Osteoblast (primary cell): Measurements from ENCODE around the gene KLK15. TPM values are rescaled to one million over a fixed set of nuclear protein-coding genes. Genes with fewer than 3 reads are reported as not detected.

Experiments used
- DNase-seq: peaks from one replicate; pipeline ENCODE4 v3.0.0; 2011; ENCODE audit warnings: low spot score, mixed read lengths; ENCODE audit not compliant: insufficient read length; ENCODE audit errors: missing footprints
- H2AFZ ChIP-seq: 2 replicates; pipeline ENCODE4 v1.6.0; 2011; ENCODE audit warnings: mild to moderate bottlenecking, low read length
- H3K27ac ChIP-seq: 2 replicates; pipeline ENCODE4 v1.5.1; 2011; ENCODE audit warnings: mild to moderate bottlenecking, low read depth, low read length, moderate library complexity
- H3K27me3 ChIP-seq: 2 replicates; pipeline ENCODE4 v1.6.0; 2012; ENCODE audit warnings: mild to moderate bottlenecking, control low read depth, inconsistent platforms, low read length, moderate library complexity; ENCODE audit not compliant: insufficient read depth
- H3K36me3 ChIP-seq: 2 replicates; pipeline ENCODE4 v1.5.1; 2011; ENCODE audit warnings: mild to moderate bottlenecking, low read length, control low read depth, moderate library complexity; ENCODE audit not compliant: insufficient read depth
- H3K4me1 ChIP-seq: 2 replicates; pipeline ENCODE4 v1.5.1; 2011; ENCODE audit warnings: mild to moderate bottlenecking, low read length, control low read depth, moderate library complexity; ENCODE audit not compliant: insufficient read depth
- H3K4me2 ChIP-seq: 2 replicates; pipeline ENCODE4 v1.6.0; 2011; ENCODE audit warnings: mild to moderate bottlenecking, low read length; ENCODE audit not compliant: insufficient read depth
- H3K4me3 ChIP-seq: fragments of 200-600 bp; sonication (generic); 3 replicates; pipeline ENCODE4 v1.5.1; 2012; ENCODE audit warnings: mild to moderate bottlenecking, low read length, inconsistent platforms; ENCODE audit not compliant: insufficient read depth
- H3K79me2 ChIP-seq: 2 replicates; pipeline ENCODE4 v1.6.0; 2012; ENCODE audit warnings: mild to moderate bottlenecking, low read length, control low read depth, inconsistent platforms; ENCODE audit not compliant: insufficient read depth
- H3K9me3 ChIP-seq: 2 replicates; pipeline ENCODE4 v1.5.1; 2011; ENCODE audit warnings: low read depth, low read length, control low read depth
- H4K20me1 ChIP-seq: 2 replicates; pipeline ENCODE4 v1.6.0; 2012; ENCODE audit warnings: mild to moderate bottlenecking, low read length, control low read depth; ENCODE audit not compliant: insufficient read depth
- total RNA-seq: library from RNA; depleted of rRNA; stranded (reverse); fragments of >200 nt; gene quantifications from 2 replicates; pipeline ENCODE4 v1.2.3, GENCODE V29; 2012
- TF ChIP-seq, protein P1 (sequence below): IDR thresholded peaks from 2 replicates; pipeline ENCODE4 v1.5.1; 2011; ENCODE audit warnings: mild to moderate bottlenecking, low read depth, low read length, moderate library complexity; ENCODE audit errors: extremely low read depth

The KLK15 gene
- total RNA-seq, 1 donor, result not detected

DNA sequence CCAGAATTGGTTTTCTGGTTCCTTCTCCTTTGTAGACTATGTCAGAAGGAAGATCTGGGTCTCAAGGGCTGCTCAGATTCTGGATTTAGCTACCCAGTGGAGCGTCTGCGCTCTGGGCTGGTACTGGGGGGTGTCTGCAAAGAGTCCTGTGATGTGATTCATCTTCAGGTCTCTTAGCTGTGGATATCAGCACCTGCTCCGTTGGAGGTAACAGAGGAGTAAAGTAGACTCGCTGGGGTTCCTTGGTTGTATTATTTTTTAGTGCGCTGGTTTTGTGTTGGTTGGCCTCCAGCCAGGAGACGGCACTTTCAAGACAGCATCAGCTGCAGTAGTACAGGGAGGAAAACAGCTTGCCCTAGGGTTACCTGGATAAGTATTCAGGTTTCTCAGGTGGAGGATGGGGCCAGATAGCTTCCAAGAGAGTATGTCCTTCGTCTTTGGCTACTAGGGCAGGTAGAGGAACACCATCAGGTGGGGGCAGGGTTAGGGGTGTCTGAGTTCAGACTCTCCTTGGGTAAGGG, 10.4 kb upstream of the KLK15 start:
- no peaks in the 10 kb centered on the region for H3K9me3 ChIP-seq
- no peaks in the 10 kb centered on the region for H4K20me1 ChIP-seq
- DNase-seq, result no peak
- H3K4me1 ChIP-seq, result no peaks in the 10 kb centered on the region
- no peaks in the 10 kb centered on the region for H3K36me3 ChIP-seq
- no peaks in the 10 kb centered on the region for H3K27me3 ChIP-seq
- H3K79me2 ChIP-seq, result no peaks in the 10 kb centered on the region
- no peak overlapping the region for H2AFZ ChIP-seq
- H3K4me3 ChIP-seq, result no peak overlapping the region
- TF ChIP-seq, protein P1, sequence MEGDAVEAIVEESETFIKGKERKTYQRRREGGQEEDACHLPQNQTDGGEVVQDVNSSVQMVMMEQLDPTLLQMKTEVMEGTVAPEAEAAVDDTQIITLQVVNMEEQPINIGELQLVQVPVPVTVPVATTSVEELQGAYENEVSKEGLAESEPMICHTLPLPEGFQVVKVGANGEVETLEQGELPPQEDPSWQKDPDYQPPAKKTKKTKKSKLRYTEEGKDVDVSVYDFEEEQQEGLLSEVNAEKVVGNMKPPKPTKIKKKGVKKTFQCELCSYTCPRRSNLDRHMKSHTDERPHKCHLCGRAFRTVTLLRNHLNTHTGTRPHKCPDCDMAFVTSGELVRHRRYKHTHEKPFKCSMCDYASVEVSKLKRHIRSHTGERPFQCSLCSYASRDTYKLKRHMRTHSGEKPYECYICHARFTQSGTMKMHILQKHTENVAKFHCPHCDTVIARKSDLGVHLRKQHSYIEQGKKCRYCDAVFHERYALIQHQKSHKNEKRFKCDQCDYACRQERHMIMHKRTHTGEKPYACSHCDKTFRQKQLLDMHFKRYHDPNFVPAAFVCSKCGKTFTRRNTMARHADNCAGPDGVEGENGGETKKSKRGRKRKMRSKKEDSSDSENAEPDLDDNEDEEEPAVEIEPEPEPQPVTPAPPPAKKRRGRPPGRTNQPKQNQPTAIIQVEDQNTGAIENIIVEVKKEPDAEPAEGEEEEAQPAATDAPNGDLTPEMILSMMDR, result no peak
- no peak overlapping the region for H3K27ac ChIP-seq
- no peak overlapping the region for H3K4me2 ChIP-seq

DNA sequence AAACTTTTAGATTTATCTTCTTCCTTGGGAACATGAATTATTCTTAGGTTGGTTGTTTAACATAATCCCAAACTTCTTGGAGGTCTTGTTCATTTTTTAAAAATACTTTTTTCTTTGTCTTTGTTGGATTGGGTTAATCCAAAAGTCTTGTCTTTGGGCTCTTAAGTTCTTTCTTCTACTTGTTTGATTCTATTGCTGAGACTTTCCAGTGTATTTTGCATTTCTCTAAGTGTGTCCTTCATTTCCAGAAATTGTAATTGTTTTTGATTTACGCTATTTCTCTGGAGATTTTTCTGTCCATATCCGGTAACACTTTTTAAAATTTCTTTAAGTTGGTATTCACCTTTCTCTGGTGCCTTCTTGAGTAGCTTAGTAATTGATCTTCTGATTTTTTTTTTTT, 9.8 kb upstream of the KLK15 start:
- Histone ChIP-seq H4K20me1 (no peaks in the 10 kb centered on the region), H3K27me3 (no peaks in the 10 kb centered on the region), H3K36me3 (no peaks in the 10 kb centered on the region), H3K9me3 (no peaks in the 10 kb centered on the region), H3K4me2 (no peak overlapping the region), H3K4me3 (no peak overlapping the region), H3K27ac (no peak overlapping the region), H3K79me2 (no peaks in the 10 kb centered on the region), H3K4me1 (no peaks in the 10 kb centered on the region), H2AFZ (no peak overlapping the region)
- DNase-seq, result no peak
- TF ChIP-seq, protein P1, result no peak

GRCh38 chr19:50842130-50842529, 8.8 kb upstream of the KLK15 start:
- H3K4me3 ChIP-seq, result no peak overlapping the region
- no peaks in the 10 kb centered on the region for H3K36me3 ChIP-seq
- TF ChIP-seq, protein P1, result no peak
- no peaks in the 10 kb centered on the region for H4K20me1 ChIP-seq
- H3K4me1 ChIP-seq, result no peaks in the 10 kb centered on the region
- H3K27ac ChIP-seq, result no peak overlapping the region
- H3K79me2 ChIP-seq, result no peaks in the 10 kb centered on the region
- H3K4me2 ChIP-seq, result no peak overlapping the region
- no peaks in the 10 kb centered on the region for H3K9me3 ChIP-seq
- no peaks in the 10 kb centered on the region for H3K27me3 ChIP-seq
- H2AFZ ChIP-seq, result no peak overlapping the region
- DNase-seq, result peak; percentile 37

DNA sequence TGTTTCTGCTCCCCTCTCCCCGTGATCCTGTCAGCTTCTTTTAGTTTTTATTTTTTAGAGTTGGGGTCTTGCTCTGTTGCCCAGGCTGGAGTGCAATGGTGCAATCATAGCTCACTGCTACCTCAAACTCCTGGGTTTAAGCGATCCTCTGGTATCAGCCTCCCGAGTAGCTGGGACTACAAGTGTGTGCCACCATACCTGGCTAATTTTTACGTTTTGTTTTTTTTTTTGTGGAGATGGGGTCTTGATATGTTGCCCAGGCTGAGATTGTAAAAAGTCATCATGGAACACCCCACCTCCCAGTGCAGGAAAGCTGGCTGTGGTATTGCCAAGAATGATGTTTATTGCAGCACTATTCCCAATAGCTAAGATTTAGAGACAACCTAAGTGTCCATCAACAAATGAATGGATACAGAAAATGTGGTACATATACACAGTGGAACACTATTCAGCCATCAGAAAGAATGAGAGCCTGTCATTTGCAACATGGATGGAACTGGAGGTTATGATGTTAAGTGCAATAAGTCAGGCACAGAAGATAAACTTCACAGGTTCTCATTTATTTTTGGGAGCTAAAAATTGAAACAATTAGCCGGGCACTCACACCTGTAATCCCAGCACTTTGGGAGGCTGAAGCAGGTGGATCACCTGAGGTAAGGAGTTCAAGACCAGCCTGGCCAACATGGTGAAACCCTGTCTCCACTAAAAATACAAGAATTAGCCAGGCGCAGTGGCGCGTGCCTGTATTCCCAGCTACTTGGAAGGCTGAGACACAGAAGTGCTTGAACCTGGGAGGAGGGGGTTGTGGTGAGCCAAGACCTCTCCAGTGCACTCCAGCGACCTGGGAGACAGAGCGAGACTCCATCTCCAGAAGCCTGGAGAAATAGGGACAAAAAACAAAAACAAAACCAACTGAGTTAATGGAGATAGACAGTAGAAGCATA, 6.6 kb upstream of the KLK15 start:
- no peak overlapping the region for H3K27ac ChIP-seq
- H3K9me3 ChIP-seq, result no peaks in the 10 kb centered on the region
- no peaks in the 10 kb centered on the region for H3K79me2 ChIP-seq
- TF ChIP-seq, protein P1, result no peak
- no peaks in the 10 kb centered on the region for H4K20me1 ChIP-seq
- no peaks in the 10 kb centered on the region for H3K36me3 ChIP-seq
- no peak overlapping the region for H2AFZ ChIP-seq
- no peak overlapping the region for H3K4me2 ChIP-seq
- H3K4me1 ChIP-seq, result peaks cover 5% of the 10 kb centered on the region
- DNase-seq, result no peak
- no peak overlapping the region for H3K4me3 ChIP-seq
- H3K27me3 ChIP-seq, result peaks cover 7% of the 10 kb centered on the region
